Upper lobe of left lung (tissue), 6 donors: Measurements from ENCODE around the gene AZU1. TPM values are rescaled to one million over a fixed set of nuclear protein-coding genes. Genes with fewer than 3 reads are reported as not detected.

Experiments
- ATAC-seq, 2 donors: fragments of 200-7000 bp; cut with Tn5 transposase; one replicate each; pipeline ENCODE4 v1.9.1; 2022; ENCODE audit warnings: mild to moderate bottlenecking in 2 of 2, moderate library complexity in 2 of 2; ENCODE audit not compliant: low FRiP score in 2 of 2
- DNase-seq, 2 donors: peaks; one replicate each; pipeline ENCODE4 v3.0.0-alpha.2; 2019 to 2020
- H3K27ac ChIP-seq, 4 donors: fragments of 200-600 bp; sonication (generic); one replicate each; pipeline ENCODE4 v1.5.1; 2016 to 2019
- H3K27me3 ChIP-seq, 4 donors: fragments of 200-600 bp; sonication (generic); one replicate each; pipeline ENCODE4 v1.5.1; 2017 to 2019
- H3K36me3 ChIP-seq, 4 donors: fragments of 200-600 bp; sonication (generic); one replicate each; pipeline ENCODE4 v1.5.1; 2016 to 2019
- H3K4me1 ChIP-seq, 4 donors: fragments of 200-600 bp; sonication (generic); one replicate each; pipeline ENCODE4 v1.5.1; 2018 to 2019
- H3K4me3 ChIP-seq, 4 donors: fragments of 200-600 bp; sonication (generic); one replicate each; pipeline ENCODE4 v1.5.1; 2017 to 2019; ENCODE audit warnings: mild to moderate bottlenecking in 2 of 4, moderate library complexity in 1 of 4
- H3K9me3 ChIP-seq, 4 donors: fragments of 200-600 bp; sonication (generic); one replicate each; pipeline ENCODE4 v1.5.1; 2018 to 2019
- CTCF ChIP-seq, 6 experiments: fragments of 450-650 bp in 4 of 6; fragments of 200-600 bp in 2 of 6; sonication (generic) in 2 of 6; IDR thresholded peaks; one replicate each; pipeline ENCODE4 v1.5.1; 2016 to 2019; ENCODE audit warnings: antibody characterized with exemption in 6 of 6
- EP300 ChIP-seq, 4 donors: sonication (generic); formaldehyde crosslinking; IDR thresholded peaks; one replicate each; pipeline ENCODE4 v1.5.1; 2017; ENCODE audit warnings: antibody characterized with exemption in 4 of 4, control low read depth in 2 of 4
- POLR2A ChIP-seq, 4 donors: fragments of 450-650 bp; IDR thresholded peaks; one replicate each; pipeline ENCODE4 v1.5.1; 2016 to 2017; ENCODE audit warnings: antibody characterized with exemption in 4 of 4, mild to moderate bottlenecking in 2 of 4
- POLR2AphosphoS5 ChIP-seq, 2 donors: sonication (generic); formaldehyde crosslinking; IDR thresholded peaks; one replicate each; pipeline ENCODE4 v1.5.1; 2017; ENCODE audit warnings: antibody characterized with exemption in 2 of 2
- WGBS, 2 donors: methylation state at CpG; one replicate each; pipeline ENCODE4 v1.1.5; 2017 to 2018; 5-methylcytosine and 5-hydroxymethylcytosine counted together
- total RNA-seq, 6 donors: library from RNA; depleted of rRNA in 4 of 6; stranded (reverse); fragments of >200 nt in 4 of 6; gene quantifications; one replicate each; pipeline versions ENCODE4 v1.1.0 to v1.2.1, GENCODE V29; 2016 to 2021
- donor health status: DM: no; HTN: no; CAD: no; lungs with moderate emphysema.
- donor health status: DM: no; HTN: yes; CAD: no; lungs with severe emphysema.

The AZU1 gene
- total RNA-seq, 6 donors from 2014 or later, result 2.0 to 13.6 (median 5.3) TPM

GRCh38 chr19:798415-799075 is 29.1 kb upstream of the AZU1 start:
- TF ChIP-seq CTCF (IDR thresholded peaks at IDR 0.05) (no peak), POLR2AphosphoS5 (IDR thresholded peaks at IDR 0.05) (no peak)
- Histone ChIP-seq H3K4me3 (peak overlapping the region; percentile 82 to 98 (median 92)), H3K36me3 (peaks cover under 1 to 49% (median 21%) of the 10 kb centered on the region in 4 donors), H3K27me3 (no peaks in the 10 kb centered on the region), H3K4me1 (peaks cover 60 to 71% (median 64%) of the 10 kb centered on the region in 4 donors), H3K27ac (peak overlapping the region; percentile 95 to 100 (median 98)), H3K9me3 (no peaks in the 10 kb centered on the region)
- DNase-seq (peak in 1 of 2 donors; percentile 88), ATAC-seq (no peak)
- 2% methylated on average over 9 to 28 of the region's 44 CpGs for WGBS, 2 donors

GRCh38 chr19:799076-799881 is 28.4 kb upstream of the AZU1 start:
- Histone ChIP-seq H3K36me3 (peaks cover 7 to 56% (median 28%) of the 10 kb centered on the region in 4 donors), H3K27ac (peak overlapping the region; percentile 95 to 100 (median 98)), H3K9me3 (no peaks in the 10 kb centered on the region), H3K4me1 (peaks cover 60 to 74% (median 67%) of the 10 kb centered on the region in 4 donors), H3K27me3 (no peaks in the 10 kb centered on the region), H3K4me3 (peak overlapping the region; percentile 82 to 98 (median 92))
- ATAC-seq, result no peak
- no peak for TF ChIP-seq POLR2AphosphoS5 (IDR thresholded peaks at IDR 0.05)
- no peak for TF ChIP-seq EP300 (IDR thresholded peaks at IDR 0.05)
- no peak for TF ChIP-seq CTCF (IDR thresholded peaks at IDR 0.05)
- TF ChIP-seq POLR2A (IDR thresholded peaks at IDR 0.05), result no peak
- DNase-seq, result peak in 1 of 2 donors; percentile 81
- WGBS, 2 donors, result 8 to 9% methylated on average over 27 to 28 of the region's 28 CpGs

- H3K4me3 ChIP-seq, result peak overlapping the region; percentile 9 to 98 (median 92)
- ATAC-seq, result no peak
Measured at GRCh38 chr19:800360-801029, 27.1 kb upstream of the AZU1 start.

GRCh38 chr19:801030-801860 is 26.4 kb upstream of the AZU1 start:
- peak overlapping the region; percentile 95 to 100 (median 98) for H3K27ac ChIP-seq
- H3K4me3 ChIP-seq, result peak overlapping the region in 3 of 4 donors; percentile 88 to 98 (median 96)
- DNase-seq (peak; percentile 80 to 86), ATAC-seq (no peak)
- peaks cover 27 to 76% (median 48%) of the 10 kb centered on the region in 4 donors for H3K36me3 ChIP-seq
- no peaks in the 10 kb centered on the region for H3K27me3 ChIP-seq
- H3K4me1 ChIP-seq, result peaks cover 50 to 64% (median 59%) of the 10 kb centered on the region in 4 donors
- peak in 1 of 2 donors; percentile 8 for TF ChIP-seq POLR2AphosphoS5 (IDR thresholded peaks at IDR 0.05)
- TF ChIP-seq POLR2A (IDR thresholded peaks at IDR 0.05), result no peak
- 31 to 35% methylated on average over 13 to 22 of the region's 29 CpGs for WGBS, 2 donors
- no peaks in the 10 kb centered on the region for H3K9me3 ChIP-seq

More at GRCh38 chr19:800360-801029, 27.1 kb upstream of the AZU1 start:
- Histone ChIP-seq H3K4me1 (peaks cover 58 to 72% (median 66%) of the 10 kb centered on the region in 4 donors), H3K27me3 (no peaks in the 10 kb centered on the region), H3K27ac (peak overlapping the region; percentile 95 to 100 (median 98)), H3K36me3 (peaks cover 20 to 68% (median 41%) of the 10 kb centered on the region in 4 donors), H3K9me3 (no peaks in the 10 kb centered on the region)
- DNase-seq, result peak in 1 of 2 donors; percentile 63
- TF ChIP-seq EP300 (IDR thresholded peaks at IDR 0.05), result no peak
- peak in 1 of 2 donors; percentile 17 for TF ChIP-seq POLR2AphosphoS5 (IDR thresholded peaks at IDR 0.05)
- 29 to 65% methylated on average over 6 to 16 of the region's 17 CpGs for WGBS, 2 donors

GRCh38 chr19:801861-802497 is 25.7 kb upstream of the AZU1 start:
- 32 to 35% methylated on average over 12 to 23 of the region's 23 CpGs for WGBS, 2 donors
- peak overlapping the region; percentile 95 to 100 (median 98) for H3K27ac ChIP-seq
- TF ChIP-seq POLR2AphosphoS5 (IDR thresholded peaks at IDR 0.05) (peak; percentile 14 to 35), EP300 (IDR thresholded peaks at IDR 0.05) (no peak)
- peak in 1 of 2 donors; percentile 28 for ATAC-seq
- peaks cover 47 to 62% (median 56%) of the 10 kb centered on the region in 4 donors for H3K4me1 ChIP-seq
- DNase-seq, result peak; percentile 73 to 74
- H3K4me3 ChIP-seq, result peak overlapping the region in 3 of 4 donors; percentile 88 to 98 (median 96)
- H3K36me3 ChIP-seq, result peaks cover 34 to 83% (median 55%) of the 10 kb centered on the region in 4 donors
- no peaks in the 10 kb centered on the region for H3K9me3 ChIP-seq
- no peaks in the 10 kb centered on the region for H3K27me3 ChIP-seq
